BE2C (cell line): Measurements from ENCODE around the gene SPATA31E1.
"Not testable (repeated sequence)": the region's sequence is repeated elsewhere in the genome, so short reads cannot be mapped to it uniquely, and the experiment has no call there.

Experiments
- DNase-seq: peaks from one replicate; pipeline ENCODE4 v3.0.0-alpha.2; 2020
- H3K27me3 ChIP-seq: fragments of 250-450 bp; sonication (Bioruptor Pico); 2 replicates; pipeline ENCODE4 v1.5.1; 2020; ENCODE audit warnings: mild to moderate bottlenecking
- H3K36me3 ChIP-seq: fragments of 250-450 bp; sonication (Bioruptor Pico); 2 replicates; pipeline ENCODE4 v1.5.1; 2020; ENCODE audit warnings: mild to moderate bottlenecking
- H3K4me1 ChIP-seq: fragments of 250-450 bp; sonication (Bioruptor Pico); 2 replicates; pipeline ENCODE4 v1.5.1; 2020
- H3K4me3 ChIP-seq: 2 replicates; pipeline ENCODE4 v1.5.1; 2011; ENCODE audit warnings: low read depth, low read length
- H3K9me3 ChIP-seq: fragments of 250-450 bp; sonication (Bioruptor Pico); 2 replicates; pipeline ENCODE4 v1.5.1; 2020

Gene SPATA31E1

GRCh38 chr9:87938336-87938735 is 55.7 kb downstream of the SPATA31E1 start:
- not testable (repeated sequence) for H3K4me3 ChIP-seq, H3K9me3 ChIP-seq, H3K4me1 ChIP-seq, DNase-seq, H3K36me3 ChIP-seq, H3K27me3 ChIP-seq
